Fibroblast of the aortic adventitia (primary cell): ENCODE data around the gene THRAP3. TPM values are rescaled to one million over a fixed set of nuclear protein-coding genes. Genes with fewer than 3 reads are reported as not detected.
A peak's percentile ranks its signal among the peaks of the same experiment; 100 is the strongest.

Source experiments
- DNase-seq: peaks from one replicate; pipeline ENCODE4 v3.0.0-alpha.2; 2010; ENCODE audit warnings: low read depth
- H3K4me3 ChIP-seq: 2 replicates; pipeline ENCODE4 v1.5.1; 2011; ENCODE audit warnings: low read depth, mild to moderate bottlenecking, control low read depth, low read length, moderate library complexity
- total RNA-seq: library from RNA; depleted of rRNA; stranded (reverse); fragments of >200 nt; gene quantifications from 2 replicates; pipeline ENCODE4 v1.2.3, GENCODE V29; 2012; ENCODE audit warnings: low replicate concordance
- TF ChIP-seq, protein P1 (sequence below): IDR thresholded peaks from 2 replicates; pipeline ENCODE4 v1.5.1; 2011; ENCODE audit warnings: mild to moderate bottlenecking, low read length, control low read depth, inconsistent platforms; ENCODE audit not compliant: insufficient read depth

THRAP3 gene
- total RNA-seq, 1 donor: 130 TPM

DNA sequence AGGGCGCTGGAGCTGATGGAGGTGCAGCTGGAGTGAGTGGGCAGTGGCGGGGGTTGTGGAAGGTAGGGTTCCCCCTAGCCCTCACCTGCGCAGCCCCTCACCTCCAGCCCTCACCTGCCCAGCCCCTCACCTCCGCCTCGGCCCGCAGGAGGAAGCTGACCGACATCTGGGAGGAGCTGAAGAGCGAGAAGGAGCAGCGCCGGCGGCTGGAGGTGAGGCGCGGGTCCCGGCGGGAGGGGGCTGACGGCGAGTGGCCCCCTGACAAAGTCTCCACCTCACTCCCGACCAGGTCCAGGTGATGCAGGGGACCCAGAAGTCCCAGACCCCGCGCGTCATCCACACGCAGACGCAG, 96.5 kb downstream of the THRAP3 start:
- DNase-seq: no peak
- TF ChIP-seq, protein P1, sequence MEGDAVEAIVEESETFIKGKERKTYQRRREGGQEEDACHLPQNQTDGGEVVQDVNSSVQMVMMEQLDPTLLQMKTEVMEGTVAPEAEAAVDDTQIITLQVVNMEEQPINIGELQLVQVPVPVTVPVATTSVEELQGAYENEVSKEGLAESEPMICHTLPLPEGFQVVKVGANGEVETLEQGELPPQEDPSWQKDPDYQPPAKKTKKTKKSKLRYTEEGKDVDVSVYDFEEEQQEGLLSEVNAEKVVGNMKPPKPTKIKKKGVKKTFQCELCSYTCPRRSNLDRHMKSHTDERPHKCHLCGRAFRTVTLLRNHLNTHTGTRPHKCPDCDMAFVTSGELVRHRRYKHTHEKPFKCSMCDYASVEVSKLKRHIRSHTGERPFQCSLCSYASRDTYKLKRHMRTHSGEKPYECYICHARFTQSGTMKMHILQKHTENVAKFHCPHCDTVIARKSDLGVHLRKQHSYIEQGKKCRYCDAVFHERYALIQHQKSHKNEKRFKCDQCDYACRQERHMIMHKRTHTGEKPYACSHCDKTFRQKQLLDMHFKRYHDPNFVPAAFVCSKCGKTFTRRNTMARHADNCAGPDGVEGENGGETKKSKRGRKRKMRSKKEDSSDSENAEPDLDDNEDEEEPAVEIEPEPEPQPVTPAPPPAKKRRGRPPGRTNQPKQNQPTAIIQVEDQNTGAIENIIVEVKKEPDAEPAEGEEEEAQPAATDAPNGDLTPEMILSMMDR: no peak
- H3K4me3 ChIP-seq: peak overlapping the region; percentile 71

DNA sequence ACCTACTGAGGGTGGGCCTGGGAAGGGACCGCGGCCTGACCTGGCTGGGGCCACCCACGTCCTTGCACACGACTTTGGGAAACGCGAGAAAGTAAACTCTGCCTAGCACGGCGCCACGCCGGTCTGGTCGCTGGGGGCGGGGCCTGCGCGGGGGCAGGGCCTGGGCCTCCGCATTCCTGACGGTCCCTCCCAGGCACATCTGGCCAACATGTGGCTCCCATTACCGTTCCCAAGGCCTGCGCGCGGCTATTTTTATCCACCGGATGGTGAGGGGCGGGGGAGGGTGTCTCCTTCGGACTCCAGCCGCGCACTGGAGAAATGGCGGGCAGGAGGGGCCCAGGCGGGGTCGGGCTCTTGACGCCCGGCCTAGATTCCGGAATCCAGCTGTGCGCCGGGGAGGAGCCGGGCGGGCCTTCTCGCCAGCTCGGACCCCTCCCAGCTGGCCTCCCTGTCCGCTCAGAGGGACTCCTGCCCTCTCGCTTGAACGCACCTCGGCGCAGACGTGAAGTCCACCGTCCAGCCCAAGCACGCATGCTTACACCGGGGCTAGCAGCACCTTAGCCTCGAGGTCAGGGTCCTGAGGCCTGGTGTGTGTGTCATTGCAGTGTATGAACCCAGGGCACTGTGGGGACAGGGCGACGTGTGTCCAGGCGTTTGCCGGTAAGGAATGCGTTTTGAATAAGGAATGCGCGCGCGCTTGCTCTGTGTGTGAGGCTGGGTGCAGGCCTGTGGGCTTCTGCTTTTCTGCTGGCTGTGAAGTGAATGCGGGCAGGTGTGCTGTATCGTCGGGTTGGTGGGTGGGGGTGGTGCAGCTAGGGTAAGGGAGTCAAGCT, 97.1 kb downstream of the THRAP3 start:
- TF ChIP-seq, protein P1: no peak
- H3K4me3 ChIP-seq: peak overlapping the region; percentile 82
- DNase-seq: peak; percentile 96

DNA sequence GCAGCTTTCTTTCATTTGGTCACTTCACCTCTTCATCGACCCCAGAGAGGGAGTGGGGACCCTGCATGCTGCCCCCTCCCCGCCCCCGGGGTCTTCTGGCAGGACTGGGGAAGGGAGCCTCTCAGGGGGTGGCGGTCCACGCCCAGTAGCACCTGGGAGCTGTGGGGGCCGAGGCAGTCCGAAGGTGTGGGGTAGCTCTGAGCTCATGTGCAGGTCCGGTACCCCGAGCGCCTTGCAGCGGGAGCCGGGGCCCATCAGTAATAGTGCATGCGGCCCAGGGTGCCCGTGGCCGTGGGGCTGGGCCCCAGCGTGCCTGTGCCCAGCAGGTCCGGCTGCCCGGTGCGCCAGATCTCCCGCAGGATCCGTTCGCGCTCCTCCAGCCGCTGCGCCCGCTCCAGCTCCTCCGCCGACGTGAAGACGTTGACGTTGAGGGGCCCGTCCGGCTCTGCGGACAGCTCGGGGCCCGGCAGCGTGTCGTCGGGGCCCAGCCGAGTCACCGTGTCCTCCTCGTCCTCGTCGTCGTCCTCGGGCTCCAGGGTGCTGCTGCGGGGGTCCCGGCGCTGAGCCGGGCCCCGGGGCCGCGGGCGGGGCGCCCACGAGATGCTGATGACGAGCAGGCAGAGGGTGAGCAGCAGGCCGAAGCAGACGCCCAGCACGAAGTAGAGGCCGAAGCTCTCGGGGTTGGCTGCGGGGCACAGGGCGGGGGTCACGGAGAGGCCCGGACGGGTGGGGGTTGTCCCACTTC, 98.0 kb downstream of the THRAP3 start:
- TF ChIP-seq, protein P1: no peak
- H3K4me3 ChIP-seq: peak overlapping the region; percentile 82
- no peak for DNase-seq

DNA sequence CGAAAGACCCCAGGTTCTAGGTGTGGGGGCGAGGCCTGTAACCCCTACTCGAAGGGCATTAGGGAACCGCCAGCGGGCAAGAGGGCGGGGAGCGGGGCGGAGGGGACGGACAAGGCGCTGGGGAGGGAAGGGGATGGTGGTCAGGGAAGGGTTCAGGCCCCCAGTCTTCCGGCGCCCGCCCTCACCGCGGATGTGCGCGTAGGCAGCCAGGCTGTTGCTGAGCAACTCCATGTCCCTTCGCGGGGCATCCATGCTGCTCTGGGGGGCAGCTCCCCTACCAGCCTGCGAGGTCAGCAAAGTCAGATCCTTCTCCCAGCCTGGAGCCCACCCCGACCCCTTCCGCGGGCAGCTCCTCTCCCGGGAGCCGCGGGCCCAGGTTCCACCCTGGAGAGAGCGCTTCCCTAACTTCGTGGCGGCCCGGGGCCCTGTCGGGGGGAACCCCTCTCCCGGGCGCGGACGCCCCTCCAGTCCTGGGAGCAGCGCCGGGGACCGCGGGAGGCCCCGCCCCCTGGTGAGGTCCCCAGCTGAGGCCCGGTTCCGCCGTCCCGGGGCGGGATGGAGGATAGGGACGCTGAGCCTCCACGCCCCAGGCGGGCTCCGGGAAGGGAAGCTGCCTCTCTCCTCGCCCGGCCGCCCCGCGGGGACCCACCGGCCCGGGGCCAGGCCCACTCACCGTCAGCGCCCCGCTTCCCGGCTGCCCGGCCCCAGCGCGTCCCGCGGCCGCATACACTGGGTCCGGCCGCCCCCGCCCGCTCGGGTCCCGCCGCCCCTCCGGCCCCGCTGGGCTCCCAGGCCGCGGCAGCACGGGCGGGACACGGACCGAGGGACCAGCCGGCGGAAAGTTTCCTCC, 98.8 kb downstream of the THRAP3 start:
- TF ChIP-seq, protein P1: no peak
- DNase-seq: peak; percentile 58

DNA sequence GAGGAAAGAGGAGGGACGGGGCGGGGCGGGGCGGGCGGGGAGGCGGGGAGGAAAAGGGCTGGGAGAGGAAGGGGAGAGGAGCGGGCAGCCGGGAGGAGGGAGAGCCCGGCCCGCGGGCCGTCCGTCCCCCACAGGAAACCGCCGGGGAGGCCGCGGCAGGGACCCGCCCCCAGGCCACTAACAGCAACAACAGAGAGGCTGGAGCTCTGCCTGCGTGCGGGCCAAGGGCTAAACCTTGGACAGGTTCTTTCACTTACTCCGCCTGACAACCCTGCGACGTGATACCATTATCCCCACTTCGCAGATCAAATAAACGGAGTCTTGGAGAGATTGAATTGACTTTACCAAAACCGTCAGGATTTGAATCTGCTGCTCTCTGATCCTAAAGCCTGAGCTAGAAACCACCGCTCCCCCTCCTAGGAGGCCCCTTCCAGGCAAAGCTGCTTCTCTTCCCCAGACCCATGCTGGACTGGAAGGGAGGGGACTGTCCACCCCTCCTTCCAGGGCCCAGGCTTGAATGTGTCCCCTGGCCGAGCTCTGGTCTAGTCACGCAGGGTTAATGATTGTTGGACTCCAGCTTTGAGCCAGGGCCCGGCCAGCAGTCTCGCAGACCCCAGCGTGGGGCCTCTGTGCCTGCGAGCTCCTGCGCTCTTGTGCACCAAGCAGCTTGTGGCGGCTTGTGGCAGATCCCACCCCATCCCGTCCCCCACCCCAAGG, 99.6 kb downstream of the THRAP3 start, which contains the start of gene EVA1B:
EVA1B (minus strand) TSS at position 10 of the 717 bp plus-strand sequence. CDS start 608 bp downstream, outside the sequence.
- TF ChIP-seq, protein P1: no peak
- peak; percentile 76 for DNase-seq
- peak within 1 kb of the TSS; percentile 82 for H3K4me3 ChIP-seq

More for the DNA sequence above, 98.8 kb downstream of the THRAP3 start:
- peak overlapping the region; percentile 82 for H3K4me3 ChIP-seq

DNA sequence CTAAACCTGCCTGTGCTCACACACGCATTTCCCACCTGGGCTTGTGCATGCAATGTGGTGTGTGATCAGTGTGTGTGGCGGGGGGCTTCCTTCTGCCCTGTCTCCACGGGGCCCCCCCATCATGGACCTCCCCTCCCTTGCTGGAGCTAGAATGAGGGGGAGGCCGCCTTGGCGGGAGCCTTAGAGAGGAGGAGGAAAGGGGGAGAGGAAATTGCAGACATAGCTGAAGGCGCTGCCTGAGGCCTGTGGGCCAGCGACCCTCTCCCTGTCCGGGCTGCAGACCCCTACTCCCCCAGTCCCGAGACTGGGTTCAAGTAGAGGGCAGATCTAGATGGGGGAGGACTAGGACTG, 100.1 kb downstream of the THRAP3 start:
- no peak for DNase-seq

More for the DNA sequence above, 100.1 kb downstream of the THRAP3 start:
- TF ChIP-seq, protein P1: no peak
- H3K4me3 ChIP-seq: no peak overlapping the region
